Mesenteric fat pad (tissue), 1 donor: ENCODE results near the gene FEZF2. TPM values are rescaled to one million over a fixed set of nuclear protein-coding genes. Genes with fewer than 3 reads are reported as not detected.

Source experiments
- DNase-seq: peaks from one replicate; pipeline ENCODE4 v3.0.0-alpha.2; 2020; ENCODE audit warnings: low spot score
- long read RNA-seq: library from polyadenylated mRNA; unstranded; transcript quantifications from one replicate; pipeline ENCODE4 v2.0.0, GENCODE V29; 2020
- total RNA-seq: library from RNA; stranded (reverse); fragmentation: NEBNext Ultra II Directional; extraction: Animal tissue kit (Norgen Biotek cat#: 25700); gene quantifications from one replicate; pipeline ENCODE4 v1.2.1, GENCODE V29; 2021
- donor health status: DM: yes; HTN: yes; CAD: no.

Gene FEZF2
- not detected for total RNA-seq
- long read RNA-seq = 0 reads

DNA sequence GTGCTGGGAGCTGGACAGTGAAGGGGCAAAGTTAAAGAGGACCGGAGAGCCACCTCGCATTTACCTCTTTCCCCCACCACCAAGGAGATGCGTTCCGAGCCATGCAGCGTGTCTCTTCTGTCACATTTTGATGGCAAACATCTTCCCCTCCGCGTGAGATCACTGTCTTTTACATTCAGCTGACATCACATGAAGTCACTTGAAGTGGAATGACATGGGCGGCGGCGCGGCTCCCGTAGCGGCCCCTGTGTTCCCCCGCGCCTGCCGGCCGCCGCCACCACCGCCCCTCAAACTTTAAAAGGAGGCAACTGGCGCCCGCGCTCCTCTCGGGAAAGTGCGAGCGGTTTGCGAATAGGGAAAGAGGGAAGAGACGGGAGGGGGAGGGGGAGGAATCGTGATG, at the start of gene FEZF2:
Gene FEZF2, minus strand, starts transcription at position 336 of the 400 bp plus-strand sequence. CDS start 682 bp downstream, outside the sequence.
- DNase-seq = no peak

DNA sequence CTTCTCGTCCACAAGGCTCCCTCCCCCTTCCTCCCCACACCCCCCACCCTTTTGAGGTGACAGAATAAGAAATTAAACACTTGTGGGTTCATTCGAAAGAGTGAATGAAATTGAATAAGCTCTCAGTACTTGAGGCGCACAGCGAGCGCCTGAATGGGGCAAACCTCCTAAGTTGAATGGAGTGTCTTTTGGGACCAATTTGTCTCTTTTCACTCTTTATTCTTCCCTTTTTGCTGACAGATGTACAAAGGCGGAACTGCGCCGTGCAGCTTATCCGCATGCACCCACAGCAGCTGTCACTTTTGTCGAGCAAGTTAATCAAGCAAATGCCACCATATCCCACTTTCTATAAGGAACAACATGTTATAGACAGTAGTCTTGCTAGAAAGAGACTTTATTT, 47.9 kb upstream of the FEZF2 start:
- DNase-seq = no peak

DNA sequence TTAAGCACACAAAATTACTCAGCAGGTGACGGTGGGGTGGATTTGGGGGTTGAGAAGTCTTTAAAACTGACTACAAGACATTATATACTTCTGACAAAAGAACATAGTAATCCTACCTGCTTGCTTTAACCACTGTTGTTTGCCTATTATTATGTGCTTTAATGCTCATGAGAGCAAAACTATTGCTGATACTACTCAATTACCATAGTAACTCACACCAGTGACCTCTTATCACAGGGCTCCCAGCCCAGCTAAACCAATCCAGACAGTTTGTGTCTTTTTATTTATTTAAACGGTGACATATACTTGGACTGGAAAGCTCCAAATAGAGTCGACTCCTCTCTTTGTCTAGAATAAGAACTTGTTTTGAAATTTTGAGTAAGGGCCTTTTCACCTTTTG, 42.8 kb upstream of the FEZF2 start:
- DNase-seq = no peak

DNA sequence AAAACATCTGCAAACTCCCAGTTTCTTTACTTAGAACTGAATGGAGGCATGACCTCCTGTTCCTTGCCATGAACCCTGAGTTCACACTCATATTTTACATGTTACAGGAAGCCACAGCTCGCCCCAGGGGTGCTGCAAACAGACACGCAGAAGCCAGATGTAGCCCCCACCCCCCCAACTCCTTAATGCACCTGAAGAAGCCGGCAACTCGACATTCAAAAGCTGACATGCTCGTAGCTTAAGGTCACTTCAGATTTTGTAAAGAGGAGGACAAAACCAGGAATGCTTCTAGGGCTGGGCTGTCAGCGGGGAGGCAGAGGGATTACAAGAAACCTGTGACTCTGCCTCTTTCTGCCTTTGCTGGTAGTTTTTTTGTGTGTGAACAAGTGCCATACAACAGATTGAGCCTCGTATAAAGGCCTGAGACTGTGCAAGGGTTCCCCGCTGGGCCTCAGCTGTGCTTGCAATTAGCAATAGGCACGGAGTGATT, 42.0 kb upstream of the FEZF2 start:
- no peak for DNase-seq

DNA sequence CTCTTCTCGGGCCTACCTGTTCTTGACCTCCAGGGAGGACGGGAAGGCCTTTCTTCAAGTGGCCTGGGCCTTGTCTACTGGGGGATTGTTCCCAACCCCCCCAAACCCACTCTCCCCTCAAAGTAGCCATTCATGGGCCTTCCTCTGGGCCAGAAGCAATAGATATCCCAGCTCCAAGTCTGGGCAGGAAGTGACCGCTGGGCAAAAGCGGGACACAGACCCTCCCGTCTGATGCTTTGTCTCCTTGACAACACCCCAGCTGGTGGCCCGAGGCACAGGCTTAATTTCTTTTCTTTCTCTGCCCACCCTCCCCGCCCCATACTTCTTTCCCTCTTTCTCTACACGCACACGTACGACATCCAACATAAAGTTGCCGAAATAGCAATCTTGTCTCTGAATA, 41.4 kb upstream of the FEZF2 start:
- no peak for DNase-seq

DNA sequence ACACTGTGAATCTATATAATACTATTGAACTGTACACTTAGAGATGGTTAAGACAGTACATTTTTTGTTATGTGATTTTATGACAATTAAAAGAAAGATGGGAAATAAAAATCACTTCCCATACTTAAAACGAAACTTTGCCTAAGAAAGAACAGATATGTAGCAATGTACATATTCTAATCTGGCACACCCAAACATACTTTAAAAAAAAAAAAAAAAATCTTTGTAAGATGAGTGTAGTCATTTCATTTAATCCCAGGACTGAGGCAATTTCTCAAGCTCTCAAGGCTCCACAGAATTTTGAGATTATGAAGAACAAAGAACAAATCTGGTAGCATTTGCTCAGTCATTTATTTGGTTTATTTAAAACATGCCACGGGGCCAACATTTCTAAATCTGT, 40.3 kb upstream of the FEZF2 start:
- DNase-seq = no peak

DNA sequence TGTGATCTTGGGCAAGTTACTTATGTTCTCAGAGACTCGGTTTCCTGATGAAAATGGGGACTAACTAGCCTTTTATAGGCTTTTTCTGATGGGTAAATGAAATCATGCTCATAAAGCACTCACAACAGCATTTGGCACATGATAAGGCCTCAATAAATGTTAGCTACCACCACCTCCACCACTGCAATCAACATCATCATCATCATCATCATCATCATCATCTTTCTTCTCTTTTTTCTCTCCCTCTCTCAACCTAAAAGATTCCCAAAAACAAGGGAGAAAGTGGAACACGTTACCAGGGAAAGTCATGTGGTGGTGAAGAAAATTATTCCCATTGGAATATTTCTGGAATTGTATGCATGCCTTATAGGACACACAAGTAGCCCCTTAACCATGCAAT, 33.6 kb upstream of the FEZF2 start:
- no peak for DNase-seq

DNA sequence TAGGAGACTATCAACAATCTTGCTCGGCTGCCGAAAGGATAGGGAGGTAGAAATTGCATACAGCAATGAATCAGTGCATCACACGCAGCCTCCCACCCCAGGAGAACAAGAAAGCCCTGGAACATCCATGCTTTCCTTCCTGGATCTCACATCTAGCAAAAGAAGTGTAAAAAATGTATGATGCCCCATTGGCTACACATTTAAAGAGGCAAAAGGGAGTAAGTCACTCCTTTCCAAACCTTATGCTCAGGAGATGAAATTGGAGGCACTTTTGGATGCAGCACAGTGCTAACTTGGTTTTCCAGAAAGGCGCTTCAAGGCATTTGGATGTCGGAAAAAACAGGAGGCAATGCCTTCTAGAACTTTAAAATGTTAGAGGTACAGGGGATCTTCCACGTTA, 32.2 kb upstream of the FEZF2 start:
- DNase-seq = no peak

DNA sequence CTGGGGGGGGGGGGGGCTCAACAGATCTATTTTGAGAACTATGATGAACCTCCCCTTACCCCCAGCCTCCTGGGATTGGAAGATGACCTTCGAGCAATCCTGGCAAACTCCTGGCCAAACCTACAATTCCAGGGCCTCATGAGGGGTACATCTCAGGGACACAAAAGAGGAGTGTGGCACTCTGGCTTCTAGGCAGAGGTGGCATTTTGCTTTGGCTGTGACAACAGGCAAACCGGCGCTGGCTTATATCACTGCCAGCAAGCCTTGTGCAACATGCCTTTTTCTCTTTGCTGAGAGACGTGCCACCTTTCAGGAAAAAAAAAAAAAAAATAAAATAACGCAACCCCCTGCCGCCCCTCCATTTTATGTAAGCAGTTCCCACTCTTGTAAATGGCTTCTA, 31.8 kb upstream of the FEZF2 start:
- DNase-seq = no peak

DNA sequence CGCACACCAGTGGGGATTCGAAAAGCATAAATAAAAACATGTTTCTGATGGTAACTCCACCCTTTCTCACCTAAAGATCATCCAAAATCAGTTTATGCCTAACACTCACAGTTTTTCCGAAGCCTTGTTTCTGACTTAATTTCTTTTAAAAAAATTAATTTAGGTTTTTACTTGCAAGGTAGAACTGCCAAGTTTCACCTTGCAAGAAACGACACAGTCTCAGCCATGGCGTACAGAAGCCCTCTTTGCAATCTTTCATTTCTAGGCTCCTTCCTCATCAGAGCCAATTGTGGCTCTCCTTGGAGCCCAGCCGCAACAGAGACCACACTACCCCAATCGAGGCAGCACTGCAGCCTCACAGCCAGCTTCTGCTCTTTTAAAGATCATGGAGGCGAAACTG, 31.0 kb upstream of the FEZF2 start:
- no peak for DNase-seq

DNA sequence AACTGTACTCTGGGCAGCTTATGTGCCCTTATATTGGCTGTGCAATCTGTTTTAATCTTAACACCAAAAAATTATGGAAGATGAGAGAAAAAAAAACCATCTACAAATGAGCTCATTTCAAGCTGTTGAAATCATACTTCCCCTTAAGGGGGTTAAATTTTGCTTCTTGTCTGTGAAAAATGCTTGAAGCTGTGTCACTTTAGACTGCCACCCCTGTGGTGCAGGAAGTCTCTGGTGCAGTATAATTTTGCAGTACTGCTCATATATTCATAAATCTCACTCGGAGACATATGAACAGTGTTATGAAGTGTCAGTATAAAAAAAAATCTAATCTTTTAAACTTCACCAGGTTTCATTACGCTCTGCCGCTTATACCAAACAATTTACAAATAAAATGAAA, 30.4 kb upstream of the FEZF2 start:
- no peak for DNase-seq

DNA sequence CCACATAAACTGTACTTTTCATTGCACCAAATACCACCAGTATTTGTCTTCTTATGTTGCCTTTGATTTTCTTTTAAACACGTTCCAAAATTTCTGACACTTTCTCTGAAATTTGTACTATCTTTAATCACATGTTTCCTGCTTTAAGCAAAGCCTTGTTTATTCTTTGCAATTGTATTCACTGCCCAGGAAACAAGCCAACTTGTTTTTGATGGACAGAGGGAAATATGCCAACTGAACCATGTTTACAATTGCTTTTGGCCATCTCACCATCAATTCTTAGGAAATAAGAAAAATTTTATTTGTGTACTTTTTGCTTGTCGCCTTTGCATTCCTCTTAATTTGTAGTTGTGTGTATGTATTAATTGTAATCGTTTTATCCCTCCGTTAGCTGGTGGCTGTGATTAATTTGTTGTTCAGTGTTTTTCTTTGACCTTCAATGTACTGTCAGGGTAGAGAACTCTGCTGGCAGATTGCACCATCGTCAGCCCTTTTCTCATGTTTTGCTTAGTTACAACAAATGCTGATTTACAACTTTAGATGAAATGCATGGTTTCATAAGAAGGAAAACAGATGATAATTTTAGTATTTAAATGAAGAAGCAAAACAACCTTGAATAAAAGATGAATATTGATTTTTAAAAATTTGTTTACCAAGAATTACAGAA, 19.4 kb upstream of the FEZF2 start:
- no peak for DNase-seq

DNA sequence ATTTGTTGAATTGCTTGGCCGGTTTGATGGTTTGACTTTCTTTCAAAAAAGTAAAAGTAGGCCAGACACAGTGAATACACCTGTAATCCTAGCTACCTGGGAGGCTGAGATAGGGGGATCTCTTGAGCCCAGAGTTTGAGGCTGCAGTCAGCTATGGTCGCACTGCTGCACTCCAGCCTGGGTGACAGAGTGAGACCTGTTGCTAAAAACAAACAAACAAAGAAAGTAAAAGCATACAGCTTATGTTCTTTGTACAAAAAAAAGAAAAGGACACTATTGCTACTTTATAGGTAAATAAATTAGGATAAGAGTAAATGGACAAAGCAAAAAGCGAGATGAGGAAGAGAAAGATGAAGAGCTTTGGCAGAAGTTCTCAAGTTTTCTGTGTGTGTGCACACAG, 13.9 kb upstream of the FEZF2 start:
- no peak for DNase-seq

DNA sequence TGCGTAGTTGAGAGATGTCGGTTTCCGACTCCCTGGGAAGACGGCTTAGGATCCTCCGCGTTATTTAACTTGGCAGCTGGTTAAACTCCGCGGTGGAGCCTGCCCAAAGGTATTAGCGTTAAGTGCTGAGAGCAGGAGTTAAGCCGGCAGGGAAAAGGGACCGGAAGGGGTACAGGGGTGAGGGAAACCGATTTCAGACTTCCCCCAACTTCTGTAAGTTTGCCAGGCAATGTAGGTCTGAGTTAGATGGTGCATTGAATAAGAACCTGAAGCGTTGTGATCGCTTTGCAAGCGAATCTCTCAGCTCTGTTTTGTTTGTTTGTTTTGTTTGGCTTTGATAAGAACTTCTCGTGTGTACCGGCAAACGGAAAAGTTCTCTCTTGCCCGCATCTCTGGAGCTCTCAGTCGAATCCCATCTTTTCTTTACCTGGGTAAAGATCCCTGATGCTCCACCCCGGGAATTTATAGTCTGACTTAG, 6.0 kb upstream of the FEZF2 start:
- no peak for DNase-seq

DNA sequence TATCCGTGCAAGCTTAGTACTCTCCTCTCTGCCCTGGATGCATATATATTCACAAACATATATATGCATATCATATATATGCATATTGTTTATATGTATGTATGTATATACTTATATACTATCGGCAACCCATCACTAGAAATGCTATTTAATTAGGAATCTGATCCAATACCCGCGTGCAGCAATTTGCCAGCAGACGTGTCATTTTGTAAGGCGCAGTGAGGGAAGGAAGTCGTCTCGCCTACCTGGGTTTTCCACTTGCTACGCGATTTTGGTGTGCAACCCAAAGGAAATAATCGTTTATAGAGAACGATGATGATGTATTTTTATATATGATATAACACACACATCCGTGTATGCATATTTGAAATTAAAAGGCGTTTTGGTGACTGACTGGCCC, 5.6 kb upstream of the FEZF2 start:
- no peak for DNase-seq

DNA sequence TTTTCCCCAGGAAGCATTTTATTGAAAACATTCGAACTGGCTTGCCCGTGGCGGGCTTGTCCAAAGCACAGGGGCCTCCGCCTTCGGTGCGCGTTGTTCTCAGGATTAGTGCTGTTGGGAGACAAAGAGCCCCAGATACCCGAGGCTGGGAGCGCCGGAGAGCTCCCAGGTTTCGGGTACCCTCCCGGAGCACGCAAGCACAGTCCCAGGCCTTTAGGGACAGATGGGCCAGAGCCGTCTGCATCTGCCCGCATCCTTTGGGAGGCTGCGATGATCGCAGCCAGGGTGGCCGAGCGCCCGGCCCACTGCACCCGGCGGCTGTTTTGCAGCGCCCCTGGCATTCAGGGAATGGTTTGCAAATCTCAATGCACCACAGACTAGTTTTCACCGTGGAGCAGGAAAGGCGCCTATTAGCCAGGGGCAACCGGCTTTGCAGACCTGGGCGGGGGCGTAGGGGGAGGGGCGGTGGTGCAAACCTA, 5.0 kb upstream of the FEZF2 start:
- no peak for DNase-seq

DNA sequence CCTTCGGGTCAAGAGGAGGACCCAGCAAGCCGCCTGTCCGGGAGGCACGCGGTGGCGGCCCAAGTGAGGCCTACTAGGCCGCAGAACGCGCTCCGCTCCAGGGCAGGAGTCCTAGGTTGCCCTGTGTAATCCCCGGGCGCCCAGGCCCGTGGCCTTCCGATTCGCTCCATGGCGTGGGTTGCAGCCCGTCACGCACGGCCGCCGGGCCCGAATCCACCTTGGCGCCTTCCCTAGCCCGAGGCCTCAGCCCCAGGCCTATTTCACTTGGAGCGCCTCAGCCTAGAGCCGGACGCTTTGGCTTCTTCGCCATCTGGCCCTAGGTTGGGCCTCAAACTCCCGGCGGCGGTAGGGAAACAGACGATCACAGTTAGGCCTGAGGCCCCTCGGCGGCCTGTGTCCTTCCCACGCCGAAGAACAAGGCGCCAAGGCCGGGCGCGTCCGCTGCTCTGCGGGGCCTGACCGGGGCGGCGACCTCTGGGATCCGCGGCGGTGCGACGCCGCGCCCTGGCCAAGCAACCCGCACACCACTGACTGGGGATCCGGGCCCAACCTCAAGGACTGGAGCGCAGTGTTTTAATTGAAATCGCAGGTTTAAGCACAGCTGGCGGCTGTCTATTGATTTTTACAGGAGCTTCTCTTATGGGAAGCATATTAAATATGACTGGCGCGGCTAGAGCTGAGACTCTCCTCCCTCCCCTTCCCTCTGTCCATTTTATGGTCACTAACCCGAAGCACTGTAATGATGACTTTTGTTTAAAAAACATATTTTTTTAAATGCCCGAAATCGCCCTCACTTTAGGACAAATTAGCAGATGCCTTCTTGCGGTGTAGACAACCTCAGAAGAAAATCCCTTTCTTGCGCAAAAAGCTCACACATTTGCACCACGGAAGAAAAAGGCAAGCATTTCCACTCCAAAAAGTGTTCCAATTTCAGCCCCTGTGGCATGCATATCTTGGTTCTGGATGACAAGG, 3.8 kb upstream of the FEZF2 start:
- no peak for DNase-seq

DNA sequence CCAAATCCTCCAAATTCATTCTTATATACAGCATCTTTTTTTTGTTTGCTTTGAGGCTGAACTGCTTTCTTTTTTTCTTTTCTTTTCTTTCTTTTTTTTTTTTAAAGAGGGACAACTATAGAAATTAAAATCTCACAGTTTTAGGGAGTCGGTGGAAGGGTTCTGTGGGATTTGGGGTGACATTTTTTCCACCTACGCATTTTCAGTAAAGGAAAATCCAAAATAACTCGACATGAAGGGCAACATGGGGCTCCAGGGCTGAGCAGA, 3.0 kb upstream of the FEZF2 start:
- DNase-seq = no peak

DNA sequence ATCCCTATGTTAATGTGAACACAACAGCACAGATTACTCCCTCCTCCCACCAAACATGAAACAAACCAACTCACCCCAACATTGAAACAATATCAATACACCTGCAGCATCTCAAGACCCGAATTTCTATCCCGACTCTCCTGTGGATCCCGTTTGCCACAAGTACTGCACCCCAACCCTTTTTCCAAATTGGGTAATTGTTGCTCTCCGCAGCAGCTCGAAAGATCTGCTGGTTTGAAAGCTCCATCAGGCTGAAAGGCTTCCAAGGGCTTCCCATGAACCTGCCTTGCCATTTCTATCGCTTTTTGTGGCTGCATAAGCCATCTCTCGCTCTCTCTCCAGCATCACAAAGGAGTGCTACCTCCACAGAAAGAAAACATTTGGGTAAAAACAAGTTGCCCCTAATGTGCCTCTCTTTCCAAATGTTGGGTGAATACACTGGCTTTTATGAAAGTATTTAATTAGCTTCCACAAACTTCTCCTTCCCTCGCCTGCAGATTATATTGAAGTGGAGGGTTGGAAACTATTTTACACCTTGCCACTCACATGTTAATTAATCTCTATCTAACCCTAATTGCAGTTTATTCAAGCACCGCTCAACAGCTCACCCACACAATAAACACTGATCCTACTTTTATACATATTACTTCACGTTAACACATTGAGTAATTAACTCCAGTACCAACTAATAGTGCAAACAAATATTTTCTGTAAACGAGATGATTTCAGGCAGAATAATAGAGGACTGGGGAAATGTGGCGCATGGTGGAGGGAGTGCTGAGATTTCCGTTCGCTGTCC, 2.5 kb upstream of the FEZF2 start:
- DNase-seq = no peak

DNA sequence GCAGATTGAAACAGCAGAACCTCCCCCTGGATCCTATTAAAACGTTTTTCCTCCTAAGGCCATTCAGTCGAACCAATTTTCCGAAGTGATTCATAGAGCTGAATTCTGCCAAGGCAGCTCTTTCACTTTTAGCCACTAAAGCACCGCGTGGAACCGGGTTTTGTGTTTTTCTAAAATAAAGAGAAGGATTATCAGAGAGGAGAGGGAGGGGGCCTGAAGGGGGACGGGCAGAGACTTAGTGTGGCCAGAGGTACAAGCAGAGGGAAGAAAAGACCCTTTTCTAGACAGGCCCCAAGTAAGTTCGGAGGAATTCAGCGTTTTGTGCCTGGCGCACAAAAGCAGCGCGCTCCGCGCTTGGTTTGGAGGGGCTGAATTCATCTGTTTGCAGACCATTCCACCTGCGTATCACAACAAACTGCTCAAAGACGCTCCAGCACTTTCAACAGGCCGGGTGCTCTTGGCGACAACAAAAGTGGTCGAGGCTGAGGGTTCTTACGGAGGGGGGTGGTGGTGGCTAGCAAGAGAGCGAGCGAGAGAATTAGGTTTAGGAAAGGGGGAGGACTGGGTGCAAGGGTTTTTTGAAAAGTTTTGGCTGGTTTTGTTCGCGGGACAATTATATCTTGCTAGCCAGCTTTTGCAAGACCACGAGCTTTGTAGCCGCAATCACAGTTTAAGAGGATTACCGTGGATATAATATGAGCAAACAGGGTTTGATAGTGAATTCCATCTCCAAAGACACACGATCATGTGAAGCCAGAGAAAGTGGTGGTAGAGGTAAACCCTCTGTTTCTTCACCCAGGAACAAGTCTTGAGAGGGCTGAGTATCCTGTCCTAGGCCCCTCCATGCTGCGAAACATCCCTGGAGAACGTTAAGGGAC, 1.2 kb upstream of the FEZF2 start:
- no peak for DNase-seq
